ENCODE results near the gene NXPE4. TPM values are rescaled to one million over a fixed set of nuclear protein-coding genes. Genes with fewer than 3 reads are reported as not detected.

NXPE4 gene
- total RNA-seq, 1 experiment from 2014 or later = not detected

DNA sequence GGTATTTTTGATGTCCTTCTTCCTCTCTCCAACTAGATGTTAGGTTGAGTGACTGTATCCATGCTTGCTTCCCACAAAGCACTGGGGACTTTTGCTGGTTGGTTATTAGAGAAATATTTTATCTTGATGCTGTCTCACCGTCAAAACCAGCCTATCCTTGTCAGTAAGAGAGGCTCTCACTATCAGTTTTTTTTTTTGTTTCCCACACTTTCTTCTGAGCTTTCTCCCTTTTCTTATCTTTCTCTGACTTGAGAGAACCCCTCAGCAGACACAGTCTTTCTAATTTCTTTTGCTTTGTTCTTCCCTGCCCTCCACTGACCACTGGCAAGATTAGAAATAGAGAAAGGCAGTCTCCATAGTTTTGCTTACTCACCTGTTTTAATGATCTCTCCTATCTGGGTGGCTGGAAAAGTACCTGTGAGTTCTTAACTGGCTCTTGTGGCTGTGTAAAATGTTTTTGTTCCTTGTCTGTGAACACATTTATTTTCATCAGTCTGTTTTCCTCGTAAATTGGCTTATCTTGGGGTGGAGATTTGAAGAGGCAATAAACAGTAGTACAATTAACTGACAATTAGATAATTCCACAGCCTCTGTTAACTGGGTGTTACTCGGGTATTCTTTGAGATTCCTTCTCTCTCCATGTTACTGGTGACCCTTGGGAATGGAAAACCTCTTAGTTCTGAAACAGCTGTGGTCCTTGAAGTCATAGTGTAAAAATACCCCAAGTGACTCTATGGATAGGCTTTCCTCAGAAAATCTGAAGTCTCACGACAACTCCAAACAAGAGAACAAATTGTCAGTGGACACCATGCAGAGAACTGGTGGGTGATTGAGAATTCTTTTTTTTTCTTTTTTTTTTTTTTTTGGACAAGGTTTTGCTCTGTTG, 35.9 kb downstream of the NXPE4 start, which contains the start of gene NXPE1:
NXPE1 (minus strand) TSS at position 457 of the 886 bp plus-strand sequence. CDS start 8,680 bp downstream, outside the sequence.
- no peaks in the 10 kb centered on the region for H3K27me3 ChIP-seq (replicated peaks)
- H3K9me3 ChIP-seq (replicated peaks) = no peaks in the 10 kb centered on the region
- no peak within 1 kb of the TSS for H3K4me3 ChIP-seq
- no peak within 1 kb of the TSS for H3K27ac ChIP-seq
- H3K4me1 ChIP-seq (replicated peaks) = peaks cover 4% of the 10 kb centered on the region; the same call in 1 of the 2 replicates
- no peaks in the 10 kb centered on the region for H3K36me3 ChIP-seq
- DNase-seq (ENCODE audit: low read depth in 1 of 2, low spot score in 2 of 2) = no peak

DNA sequence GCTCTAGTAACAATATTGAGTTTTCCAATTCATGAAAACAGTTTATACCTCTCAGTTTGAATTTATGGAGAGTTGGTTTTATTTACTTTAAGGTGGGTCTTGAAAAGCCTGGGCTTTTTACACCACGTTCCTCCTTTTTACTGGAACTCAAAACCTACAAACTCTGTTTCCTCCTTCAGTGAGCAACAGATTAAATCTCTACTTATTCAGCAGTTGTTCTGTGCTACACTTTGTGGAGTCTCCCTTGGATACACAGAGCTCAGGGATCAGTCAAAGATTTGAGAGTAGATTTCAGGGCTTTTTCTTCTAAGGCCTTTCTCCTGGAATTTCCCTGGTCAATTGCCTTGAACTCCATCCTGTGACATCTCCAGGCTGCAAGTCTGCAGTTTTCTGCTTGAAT, 39.5 kb downstream of the NXPE4 start:
- Histone ChIP-seq H3K36me3 (no peaks in the 10 kb centered on the region), H3K9me3 (replicated peaks) (no peaks in the 10 kb centered on the region), H3K27ac (no peak overlapping the region), H3K4me1 (replicated peaks) (no peaks in the 10 kb centered on the region), H3K4me3 (no peak overlapping the region), H3K27me3 (replicated peaks) (no peaks in the 10 kb centered on the region)
- no peak for DNase-seq (ENCODE audit: low read depth in 1 of 2, low spot score in 2 of 2)

DNA sequence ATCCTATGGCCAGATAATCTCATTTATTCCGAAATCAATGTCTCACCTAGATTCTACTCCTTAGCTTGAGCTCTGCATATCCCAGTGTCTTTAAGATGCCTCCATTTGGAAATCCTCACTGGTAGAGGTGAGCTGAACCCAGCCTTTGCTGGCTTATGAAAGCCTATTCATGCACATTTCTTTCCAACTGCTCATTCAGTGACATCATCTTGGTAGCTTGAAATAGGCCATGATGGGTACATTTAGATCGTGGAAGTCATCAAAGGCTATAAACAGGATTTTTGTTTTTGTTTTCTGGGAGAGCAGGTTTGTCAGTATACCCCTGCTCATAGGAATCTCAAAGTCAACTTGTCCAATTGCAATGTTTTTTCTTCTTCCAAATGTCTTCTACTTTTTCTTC, 41.9 kb downstream of the NXPE4 start:
- H3K4me3 ChIP-seq = no peak overlapping the region
- DNase-seq (ENCODE audit: low read depth in 1 of 2, low spot score in 2 of 2) = no peak
- H3K27me3 ChIP-seq (replicated peaks) = no peaks in the 10 kb centered on the region
- H3K4me1 ChIP-seq (replicated peaks) = no peaks in the 10 kb centered on the region
- no peaks in the 10 kb centered on the region for H3K9me3 ChIP-seq (replicated peaks)
- H3K36me3 ChIP-seq = no peaks in the 10 kb centered on the region
- no peak overlapping the region for H3K27ac ChIP-seq

DNA sequence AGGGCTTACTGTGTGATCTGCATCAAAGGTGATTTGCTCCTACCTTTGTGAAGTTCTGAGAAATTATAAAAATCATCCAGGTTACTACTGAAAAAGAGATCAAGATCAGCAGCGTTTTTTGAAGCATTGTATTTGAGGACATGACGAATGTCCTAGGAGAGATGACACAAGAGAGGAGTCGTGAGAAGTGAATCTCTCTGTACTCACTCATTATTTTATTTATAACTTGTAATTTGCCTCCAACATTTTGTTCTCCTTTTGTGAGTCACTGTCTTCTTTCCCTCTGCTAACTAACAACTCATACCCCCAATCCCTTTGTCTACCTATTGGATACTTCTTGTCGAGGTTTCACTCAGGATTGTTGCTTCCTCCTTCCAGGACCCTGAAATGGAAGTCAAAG, 44.5 kb downstream of the NXPE4 start:
- no peaks in the 10 kb centered on the region for H3K27me3 ChIP-seq (replicated peaks)
- H3K9me3 ChIP-seq (replicated peaks) = no peaks in the 10 kb centered on the region
- no peak overlapping the region for H3K4me3 ChIP-seq
- no peaks in the 10 kb centered on the region for H3K36me3 ChIP-seq
- no peak overlapping the region for H3K27ac ChIP-seq
- no peaks in the 10 kb centered on the region for H3K4me1 ChIP-seq (replicated peaks)
- DNase-seq (ENCODE audit: low read depth in 1 of 2, low spot score in 2 of 2) = no peak

DNA sequence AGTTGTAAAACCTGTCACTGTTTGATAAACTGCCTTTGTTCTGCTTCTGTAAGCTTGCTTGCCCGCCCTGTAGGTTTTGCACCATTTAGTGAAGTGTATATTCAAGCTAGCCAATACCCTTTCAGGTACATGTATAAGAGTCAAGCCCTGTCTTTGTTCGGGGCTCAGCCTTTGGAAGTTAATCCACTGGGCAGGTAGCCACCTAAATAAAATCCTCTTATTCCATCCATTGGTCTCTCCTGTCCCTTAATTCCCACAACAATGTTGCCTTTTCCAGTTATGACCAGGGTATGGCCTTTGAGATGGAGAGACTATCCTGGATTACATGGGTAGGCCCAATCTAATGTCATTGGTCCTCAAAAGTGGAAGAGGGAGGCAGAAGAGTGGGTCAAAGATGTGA, 69.9 kb downstream of the NXPE4 start:
- no peak overlapping the region for H3K27ac ChIP-seq
- DNase-seq (ENCODE audit: low read depth in 1 of 2, low spot score in 2 of 2) = no peak
- no peaks in the 10 kb centered on the region for H3K36me3 ChIP-seq
- no peak overlapping the region for H3K4me3 ChIP-seq
- H3K27me3 ChIP-seq (replicated peaks) = no peaks in the 10 kb centered on the region
- no peaks in the 10 kb centered on the region for H3K4me1 ChIP-seq (replicated peaks)
- no peaks in the 10 kb centered on the region for H3K9me3 ChIP-seq (replicated peaks)

DNA sequence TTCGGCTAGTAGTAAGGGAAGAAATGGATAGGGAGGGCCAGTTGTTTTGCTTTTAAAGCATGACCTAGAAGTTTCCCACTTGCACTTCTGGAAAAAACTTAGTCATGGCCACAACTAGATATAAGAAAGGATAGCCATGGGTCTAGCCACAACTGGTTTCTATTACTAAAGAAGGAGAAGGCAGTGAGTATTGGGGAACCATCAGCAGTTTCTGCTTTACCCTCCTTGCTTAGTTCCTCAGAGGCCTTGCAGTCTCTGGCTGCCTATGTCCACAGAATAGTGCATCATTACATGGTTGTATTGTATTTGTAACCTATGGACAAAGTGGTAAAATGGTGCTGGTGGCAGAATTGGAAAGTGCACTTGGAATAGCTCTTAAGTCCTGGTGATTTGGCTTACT, 71.5 kb downstream of the NXPE4 start:
- Histone ChIP-seq H3K4me1 (replicated peaks) (no peaks in the 10 kb centered on the region), H3K36me3 (no peaks in the 10 kb centered on the region), H3K4me3 (no peak overlapping the region), H3K27ac (no peak overlapping the region), H3K27me3 (replicated peaks) (no peaks in the 10 kb centered on the region), H3K9me3 (replicated peaks) (no peaks in the 10 kb centered on the region)
- no peak for DNase-seq (ENCODE audit: low read depth in 1 of 2, low spot score in 2 of 2)

DNA sequence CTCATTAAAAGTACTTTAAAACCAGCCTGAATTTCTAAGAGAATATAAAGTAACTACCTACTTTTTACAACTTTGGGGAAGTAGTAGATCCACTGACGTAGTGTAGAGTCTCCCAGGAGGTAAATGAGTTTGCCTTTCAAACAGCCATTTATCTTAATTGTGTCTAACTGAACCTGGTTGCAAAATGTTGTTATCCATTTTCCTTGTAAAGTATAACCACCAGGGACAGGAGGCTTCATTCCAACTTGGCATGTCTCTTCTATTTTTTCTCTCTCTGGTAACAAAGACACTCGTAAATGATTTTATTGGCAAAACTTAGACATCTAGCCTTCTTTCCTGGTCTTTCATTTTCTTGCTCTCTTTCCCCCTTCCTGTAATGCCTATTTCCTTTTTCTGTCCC, 72.8 kb downstream of the NXPE4 start:
- Histone ChIP-seq H3K27ac (no peak overlapping the region), H3K27me3 (replicated peaks) (no peaks in the 10 kb centered on the region), H3K4me3 (no peak overlapping the region), H3K9me3 (replicated peaks) (no peaks in the 10 kb centered on the region), H3K36me3 (no peaks in the 10 kb centered on the region), H3K4me1 (replicated peaks) (no peaks in the 10 kb centered on the region)
- DNase-seq (ENCODE audit: low read depth in 1 of 2, low spot score in 2 of 2) = no peak

Other genes with a start within 250 kb of the NXPE4 start
- gene C11orf71, start 195.3 kb downstream of the NXPE4 start, total RNA-seq (2014; rRNA removed; shearing (Covaris generic)) = 1.5 and 4.8 TPM in 2 replicates
- gene RBM7, start 195.1 kb downstream of the NXPE4 start, total RNA-seq (2014; rRNA removed; shearing (Covaris generic)) = 24.2 and 37.5 TPM in 2 replicates
- gene REXO2, start 156.3 kb downstream of the NXPE4 start, total RNA-seq (2014; rRNA removed; shearing (Covaris generic)) = 119 and 259 TPM in 2 replicates
- gene NXPE1, start 35.9 kb downstream of the NXPE4 start, total RNA-seq (2014; rRNA removed; shearing (Covaris generic)) = not detected in 2 replicates
- gene NXPE2, start 82.7 kb upstream of the NXPE4 start, total RNA-seq (2014; rRNA removed; shearing (Covaris generic)) = 0.29 TPM in 1 of 2 replicates, not detected in the other

Measured in SJSA1 (cell line).